Measurements from ENCODE around the gene RAB6C. TPM values are rescaled to one million over a fixed set of nuclear protein-coding genes. Genes with fewer than 3 reads are reported as not detected.
"Not testable (repeated sequence)": the region's sequence is repeated elsewhere in the genome, so short reads cannot be mapped to it uniquely, and the experiment has no call there.

RAB6C gene
- total RNA-seq (2014; rRNA removed; shearing (Covaris generic)), result not detected in 2 replicates

- in situ Hi-C loops (cut with HindIII; ENCODE audit: low sequenced_read_pairs); DNase-seq (ENCODE audit: low spot score): not testable (repeated sequence)
Measured at GRCh38 chr2:129979629-129980155, at the start of gene RAB6C. TSS of gene RAB6C (plus strand) at chr2:129979666. CDS start at chr2:129980116, 450 bp downstream.

GRCh38 chr2:129930451-129930850 lies 49.0 kb upstream of the RAB6C start:
- in situ Hi-C loops (cut with HindIII; ENCODE audit: low sequenced_read_pairs), result no loop called here
- no peak for DNase-seq (ENCODE audit: low spot score)

- in situ Hi-C loops (cut with HindIII; ENCODE audit: low sequenced_read_pairs); DNase-seq (ENCODE audit: low spot score): not testable (repeated sequence)
Measured at GRCh38 chr2:129933387-129933786, 46.1 kb upstream of the RAB6C start.

GRCh38 chr2:129934044-129934822 lies 45.2 kb upstream of the RAB6C start:
- in situ Hi-C loops (cut with HindIII; ENCODE audit: low sequenced_read_pairs), result no loop called here
- DNase-seq (ENCODE audit: low spot score), result no peak

DNA sequence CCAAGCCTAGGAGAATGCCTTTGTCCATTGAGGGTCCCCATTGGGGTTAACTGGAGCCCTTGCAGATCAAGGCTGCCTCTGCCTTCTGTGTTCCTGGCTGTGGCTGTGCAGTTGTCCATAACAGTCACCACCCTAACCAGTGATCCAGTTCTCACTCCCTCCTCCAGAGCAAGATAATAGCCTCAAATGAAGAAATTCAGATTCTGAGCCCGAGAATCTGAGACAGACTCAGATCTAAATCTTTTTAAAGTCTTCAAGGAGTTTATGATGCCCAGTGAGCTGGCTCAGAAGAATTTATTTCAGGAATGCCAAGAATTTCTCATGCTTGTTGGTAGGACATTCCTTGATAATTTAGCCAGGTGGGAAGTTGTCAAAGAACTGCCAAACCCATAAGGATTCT lies 44.3 kb upstream of the RAB6C start:
- no peak for DNase-seq (ENCODE audit: low spot score)
- in situ Hi-C loops (cut with HindIII; ENCODE audit: low sequenced_read_pairs), result no loop called here

GRCh38 chr2:129936334-129936934 lies 43.0 kb upstream of the RAB6C start:
- in situ Hi-C loops (cut with HindIII; ENCODE audit: low sequenced_read_pairs), result no loop called here
- DNase-seq (ENCODE audit: low spot score), result no peak

GRCh38 chr2:129938850-129939471 lies 40.5 kb upstream of the RAB6C start:
- in situ Hi-C loops (cut with HindIII; ENCODE audit: low sequenced_read_pairs); DNase-seq (ENCODE audit: low spot score): not testable (repeated sequence)

- DNase-seq (ENCODE audit: low spot score); in situ Hi-C loops (cut with HindIII; ENCODE audit: low sequenced_read_pairs): not testable (repeated sequence)
Measured at GRCh38 chr2:129943456-129943855, 36.0 kb upstream of the RAB6C start.

- no peak for DNase-seq (ENCODE audit: low spot score)
- in situ Hi-C loops (cut with HindIII; ENCODE audit: low sequenced_read_pairs), result no loop called here
Measured at GRCh38 chr2:129945557-129945956, 33.9 kb upstream of the RAB6C start.

GRCh38 chr2:129947712-129948111 lies 31.8 kb upstream of the RAB6C start:
- in situ Hi-C loops (cut with HindIII; ENCODE audit: low sequenced_read_pairs); DNase-seq (ENCODE audit: low spot score): not testable (repeated sequence)

DNA sequence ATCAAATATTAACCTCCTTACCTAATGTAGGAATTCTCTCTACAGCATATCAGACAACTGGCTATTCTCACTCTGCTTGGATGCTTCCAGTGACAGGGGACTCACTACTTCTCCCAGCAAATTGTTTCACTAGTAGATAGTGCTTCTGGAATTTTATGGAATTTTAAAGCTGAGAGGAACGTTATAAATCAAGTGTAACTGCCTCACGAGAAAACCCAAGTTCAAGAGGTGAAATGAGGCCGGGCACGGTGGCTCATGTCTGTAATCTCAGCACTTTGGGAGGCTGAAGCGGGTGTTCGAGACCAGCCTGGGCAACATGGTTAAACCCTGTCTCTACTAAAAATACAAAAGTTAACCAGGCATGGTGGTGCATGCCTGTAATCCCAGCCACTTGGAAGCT lies 23.3 kb upstream of the RAB6C start:
- in situ Hi-C loops (cut with HindIII; ENCODE audit: low sequenced_read_pairs); DNase-seq (ENCODE audit: low spot score): not testable (repeated sequence)

- no peak for DNase-seq (ENCODE audit: low spot score)
- in situ Hi-C loops (cut with HindIII; ENCODE audit: low sequenced_read_pairs), result no loop called here
Measured at GRCh38 chr2:129957891-129958290, 21.6 kb upstream of the RAB6C start.

DNA sequence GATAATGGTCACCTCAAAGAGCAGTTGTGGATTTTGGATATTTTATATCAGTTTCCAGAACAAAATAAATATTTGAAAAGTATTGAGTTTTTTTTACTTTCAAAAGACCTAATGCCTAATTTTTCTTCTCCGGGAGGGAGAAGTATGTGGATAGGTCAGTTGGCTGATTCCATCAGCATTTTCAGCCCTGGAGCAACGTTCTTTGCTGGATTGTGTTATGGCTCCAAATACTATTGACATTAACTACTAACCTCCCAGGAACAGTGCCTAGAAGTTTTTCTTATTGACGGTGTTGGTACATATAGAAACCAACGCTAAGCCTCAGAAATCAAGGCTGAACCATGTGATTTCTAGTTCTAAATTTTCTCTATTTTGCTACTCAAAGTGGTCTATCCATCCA lies 20.7 kb upstream of the RAB6C start:
- in situ Hi-C loops (cut with HindIII; ENCODE audit: low sequenced_read_pairs); DNase-seq (ENCODE audit: low spot score): not testable (repeated sequence)

DNA sequence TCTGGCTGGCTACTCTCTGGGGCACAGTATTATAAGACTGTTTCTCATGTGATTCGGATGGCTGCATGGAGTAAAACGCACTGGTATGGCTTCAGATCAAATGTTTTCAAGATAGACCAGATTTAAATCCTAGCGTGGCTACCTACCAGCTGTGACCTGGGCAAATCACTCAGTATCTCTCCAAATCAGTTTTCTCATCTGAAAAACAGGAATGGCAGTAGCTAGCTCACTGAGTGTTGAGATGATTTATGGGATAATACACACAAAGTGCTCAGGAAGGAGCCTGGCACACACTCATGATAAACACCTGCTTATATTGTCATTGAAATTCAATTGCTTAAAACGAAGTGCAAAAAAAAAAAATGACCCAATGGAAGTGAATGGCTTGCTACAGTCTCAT lies 10.9 kb upstream of the RAB6C start:
- in situ Hi-C loops (cut with HindIII; ENCODE audit: low sequenced_read_pairs), result not testable (repeated sequence)

GRCh38 chr2:129975016-129975774 lies 4.3 kb upstream of the RAB6C start:
- DNase-seq (ENCODE audit: low spot score), result no peak
- in situ Hi-C loops (cut with HindIII; ENCODE audit: low sequenced_read_pairs), result no loop called here

More for the DNA sequence above, 10.9 kb upstream of the RAB6C start:
- DNase-seq (ENCODE audit: low spot score), result not testable (repeated sequence)

- in situ Hi-C loops (cut with HindIII; ENCODE audit: low sequenced_read_pairs); DNase-seq (ENCODE audit: low spot score): not testable (repeated sequence)
Measured at GRCh38 chr2:129976969-129977368, 2.5 kb upstream of the RAB6C start.

DNA sequence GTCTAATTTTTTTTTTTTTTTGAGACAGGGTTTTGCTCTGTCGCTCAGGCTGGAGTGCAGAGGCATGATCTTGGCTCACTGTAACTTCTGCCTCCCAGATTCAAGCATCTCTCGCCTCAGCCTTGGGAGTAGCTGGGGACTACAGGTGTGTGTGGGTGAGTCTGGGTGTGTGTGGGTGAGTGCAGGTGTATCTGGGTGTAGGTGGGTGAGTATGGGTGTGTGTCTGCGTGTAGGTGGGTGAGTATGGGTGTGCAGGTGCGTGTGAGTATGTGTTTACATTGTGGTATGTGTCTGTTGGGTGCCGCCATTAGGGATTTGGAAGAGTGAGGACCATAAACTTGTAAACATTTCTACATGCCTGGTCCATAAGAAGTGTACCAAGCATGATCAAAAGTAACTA lies 1.5 kb upstream of the RAB6C start:
- in situ Hi-C loops (cut with HindIII; ENCODE audit: low sequenced_read_pairs), result no loop called here
- DNase-seq (ENCODE audit: low spot score), result no peak

- DNase-seq (ENCODE audit: low spot score); in situ Hi-C loops (cut with HindIII; ENCODE audit: low sequenced_read_pairs): not testable (repeated sequence)
Measured at GRCh38 chr2:129980246-129980645, 780 bp downstream of the RAB6C start.

DNA sequence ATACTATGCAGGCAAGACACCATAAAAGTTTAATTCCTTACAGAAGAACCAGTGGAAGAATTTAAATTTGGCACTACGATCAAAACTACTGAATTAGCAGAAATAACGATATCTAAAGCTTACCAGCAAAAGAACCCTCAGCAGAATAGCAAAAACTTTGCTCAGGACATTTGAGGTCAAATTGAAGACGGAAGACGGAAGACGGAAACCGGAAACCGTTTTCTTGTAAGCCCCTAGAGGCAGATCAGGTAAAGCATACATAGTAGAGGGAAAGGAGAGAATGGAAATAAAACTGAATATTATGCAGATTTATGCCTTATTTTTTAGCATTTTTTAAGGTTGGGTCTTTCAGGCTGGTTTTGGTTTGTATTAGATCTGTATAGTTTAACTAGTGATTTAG lies 2.2 kb downstream of the RAB6C start:
- in situ Hi-C loops (cut with HindIII; ENCODE audit: low sequenced_read_pairs); DNase-seq (ENCODE audit: low spot score): not testable (repeated sequence)
